Endothelial cell of umbilical vein (primary cell): ENCODE results near the gene FAM81A. TPM values are rescaled to one million over a fixed set of nuclear protein-coding genes. Genes with fewer than 3 reads are reported as not detected.

Experiments used
- BruUV-seq: library from RNA; stranded (reverse); fragments of 400-500 nt; replicated peaks from 2 replicates; lab custom pipeline; 2021; lab: Mats Ljungman, UMichigan
- CTCF ChIA-PET: fragments of 300-600, 350-600 bp; sonication (Branson Sonifier 250); formaldehyde crosslinking; loops from one replicate; lab custom pipeline; 2021; ENCODE audit warnings: antibody characterized with exemption, inconsistent platforms; lab: Charles Lee
- POLR2A ChIA-PET: fragments of 300-600, 350-600 bp; sonication (Branson Sonifier 250); formaldehyde crosslinking; loops from one replicate; lab custom pipeline; 2021; ENCODE audit warnings: antibody characterized with exemption, inconsistent platforms; lab: Charles Lee
- DNase-seq: peaks from one replicate; pipeline ENCODE4 v3.0.0-alpha.2; 2011; ENCODE audit warnings: low read depth, low spot score
- FAIRE-seq: peaks from 2 replicates; lab custom pipeline; 2011; peaks lifted over from hg19 to GRCh38; lab: Jason Lieb, UNC
- H2AFZ ChIP-seq: 2 replicates; pipeline ENCODE4 v1.6.0; 2012; ENCODE audit warnings: low read depth, low read length, control low read depth, inconsistent platforms
- H3K27ac ChIP-seq: 2 replicates; pipeline ENCODE4 v1.5.1; 2011; ENCODE audit warnings: low read depth, mild to moderate bottlenecking, control low read depth, low read length, moderate library complexity; ENCODE audit not compliant: insufficient read depth
- H3K27me3 ChIP-seq, 2 experiments: 2 replicates each; pipeline versions ENCODE4 v1.6.0 to v1.6.1; 2011; ENCODE audit warnings: low read length in 2 of 2, mixed read lengths in 1 of 2; ENCODE audit not compliant: control insufficient read depth in 2 of 2, insufficient read depth in 2 of 2
- H3K36me3 ChIP-seq, 2 experiments: 2 replicates in 1 of 2; 3 replicates in 1 of 2; pipeline ENCODE4 v1.5.1; 2011; ENCODE audit warnings: low read length in 2 of 2, mild to moderate bottlenecking in 1 of 2, moderate library complexity in 1 of 2; ENCODE audit not compliant: control insufficient read depth in 2 of 2, insufficient read depth in 2 of 2; ENCODE audit errors: extremely low read depth in 1 of 2
- H3K4me1 ChIP-seq: 3 replicates; pipeline ENCODE4 v1.5.1; 2011; ENCODE audit warnings: mild to moderate bottlenecking, low read length; ENCODE audit not compliant: control insufficient read depth, insufficient read depth; ENCODE audit errors: extremely low read depth
- H3K4me2 ChIP-seq: 2 replicates; pipeline ENCODE4 v1.6.1; 2011; ENCODE audit warnings: low read length, control low read depth, mixed read lengths; ENCODE audit not compliant: insufficient read depth
- H3K4me3 ChIP-seq, 3 experiments: fragments of 200-600 bp in 1 of 3; sonication (generic), shearing (Covaris generic) in 1 of 3; replicated peaks in 1 of 3; 2 replicates each; pipeline ENCODE4 v1.5.1; 2011 to 2016; ENCODE audit warnings: control low read depth in 3 of 3, low read length in 3 of 3, mild to moderate bottlenecking in 2 of 3, inconsistent platforms in 1 of 3, low read depth in 1 of 3, moderate library complexity in 1 of 3; ENCODE audit not compliant: insufficient read depth in 1 of 3
- H3K79me2 ChIP-seq: 2 replicates; pipeline ENCODE4 v1.6.0; 2012; ENCODE audit warnings: low read length, inconsistent platforms; ENCODE audit not compliant: control insufficient read depth, insufficient read depth
- H3K9ac ChIP-seq: replicated peaks from 2 replicates; pipeline ENCODE3; 2011; ENCODE audit warnings: low read length, control low read depth; ENCODE audit not compliant: insufficient read depth; ENCODE audit errors: extremely low read depth
- H3K9me1 ChIP-seq: replicated peaks from 3 replicates; pipeline ENCODE4 v1.6.0; 2011; ENCODE audit warnings: mild to moderate bottlenecking, low read length; ENCODE audit not compliant: control insufficient read depth, insufficient read depth; ENCODE audit errors: extremely low read depth
- H3K9me3 ChIP-seq: replicated peaks from 2 replicates; pipeline ENCODE4 v1.5.1; 2012; ENCODE audit warnings: low read length, inconsistent platforms; ENCODE audit not compliant: control insufficient read depth, insufficient read depth
- H4K20me1 ChIP-seq: replicated peaks from 2 replicates; pipeline ENCODE3; 2011; ENCODE audit warnings: mild to moderate bottlenecking, low read length; ENCODE audit not compliant: control insufficient read depth, insufficient read depth; ENCODE audit errors: extremely low read depth
- CTCF ChIP-seq, 2 donors: IDR thresholded peaks; 1 replicate in 1 of 2; 2 replicates in 1 of 2; pipeline ENCODE4 v1.5.1; 2011; ENCODE audit warnings: low read length in 2 of 2, mild to moderate bottlenecking in 2 of 2, moderate library complexity in 2 of 2, control low read depth in 1 of 2, inconsistent platforms in 1 of 2, low read depth in 1 of 2; ENCODE audit not compliant: insufficient read depth in 1 of 2; ENCODE audit errors: extremely low read depth in 1 of 2
- EZH2 ChIP-seq: IDR thresholded peaks from 2 replicates; pipeline ENCODE4 v1.6.1; 2012; ENCODE audit warnings: borderline replicate concordance, low read depth, mild to moderate bottlenecking, moderate library complexity, low read length, inconsistent platforms; ENCODE audit not compliant: severe bottlenecking
- FOS ChIP-seq: IDR thresholded peaks from 2 replicates; pipeline ENCODE4 v1.6.1; 2011; ENCODE audit warnings: mild to moderate bottlenecking, low read length, moderate library complexity, borderline replicate concordance; ENCODE audit not compliant: insufficient read depth
- GATA2 ChIP-seq: IDR thresholded peaks from 2 replicates; pipeline ENCODE4 v1.7.0; 2011; ENCODE audit warnings: low read depth, mild to moderate bottlenecking, moderate library complexity, mixed read lengths, low read length; ENCODE audit not compliant: insufficient read length, insufficient read depth
- MAX ChIP-seq: IDR thresholded peaks from 2 replicates; pipeline ENCODE4 v1.6.1; 2011; ENCODE audit not compliant: insufficient read depth, insufficient read length
- MYC ChIP-seq: IDR thresholded peaks from one replicate; pipeline ENCODE4 v1.6.1; 2011; ENCODE audit warnings: mild to moderate bottlenecking, low read depth, low read length
- POLR2A ChIP-seq: IDR thresholded peaks from 2 replicates; pipeline ENCODE4 v1.6.1; 2012; ENCODE audit warnings: low read depth, mild to moderate bottlenecking, control low read depth, low read length
- POLR2AphosphoS5 ChIP-seq: IDR thresholded peaks from 2 replicates; pipeline ENCODE4 v1.6.1; 2012; ENCODE audit warnings: low read depth, mild to moderate bottlenecking, control low read depth, low read length, moderate library complexity; ENCODE audit not compliant: insufficient read depth
- dilution Hi-C: fragments of 300-500 bp; cut with MboI; formaldehyde crosslinking; loops from one replicate; pipeline ENCODE4 v1.15.0; 2019; ENCODE audit warnings: low sequenced_read_pairs; ENCODE audit not compliant: extremely low pct_ligation_motif_present
- intact Hi-C: fragments of 100-400 bp; cut with micrococcal nuclease; formaldehyde crosslinking; loops from one replicate; pipeline ENCODE4 v1.10.0; 2022
- polyA plus RNA-seq, 4 experiments: library from polyadenylated mRNA; depleted of rRNA in 3 of 4; stranded (reverse) in 3 of 4; unstranded in 1 of 4; fragments of >200 nt; gene quantifications; 2 replicates each; pipeline versions ENCODE4 v1.2.1 to v1.2.3, GENCODE V29; 2011 to 2012; ENCODE audit warnings: missing spikeins in 1 of 4
- total RNA-seq: library from RNA; stranded (reverse); gene quantifications from 2 replicates; pipeline ENCODE4 v1.2.3, GENCODE V29; 2021

FAM81A gene
- total and polyA plus RNA-seq, 2 donors (not counting 3 experiments of a cell fraction or from before 2014, with no cell fraction given) = 0.28 to 1.2 TPM

DNA sequence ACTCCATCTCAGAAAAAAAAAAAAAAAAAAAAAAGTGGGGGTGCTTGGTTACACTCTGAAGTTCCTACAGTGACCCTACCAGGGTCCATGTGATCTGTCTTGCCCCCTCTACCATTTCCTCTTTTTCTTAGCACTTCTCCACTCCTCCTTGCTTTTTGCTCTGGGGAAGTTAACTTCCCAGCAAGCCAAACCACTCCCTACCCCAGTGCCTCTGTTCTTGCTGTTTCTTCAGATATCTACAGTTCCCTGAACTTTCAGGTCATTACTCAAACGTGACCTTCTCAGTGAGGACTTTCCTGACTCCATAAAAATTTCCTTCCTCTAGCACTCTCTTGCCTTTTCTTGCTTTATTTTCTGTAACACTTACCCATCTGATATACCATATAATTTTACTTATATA, 112.5 kb downstream of the FAM81A start:
- no peak overlapping the region for H3K4me2 ChIP-seq
- ChIA-PET POLR2A (no interaction called here), CTCF (interaction anchor here (0.7 to 2.4 kb wide), 3 partner anchors 13 to 42 kb away, joined by 3 to 11 read pairs (median 5); no protein-coding TSS in a partner anchor)
- no peaks in the 10 kb centered on the region for H3K4me1 ChIP-seq
- intact Hi-C loops (no loop called here), dilution Hi-C loops (no loop called here)
- H3K9me3 ChIP-seq = no peaks in the 10 kb centered on the region
- no peaks in the 10 kb centered on the region for H3K9me1 ChIP-seq
- no peak overlapping the region for H3K9ac ChIP-seq
- no peak for TF ChIP-seq POLR2A
- TF ChIP-seq MYC = no peak
- no peak for TF ChIP-seq MAX
- no peak for TF ChIP-seq CTCF (IDR thresholded peaks at IDR 0.05; ENCODE audit: extremely low read depth in 1 of 2, insufficient read depth in 1 of 2, low read depth in 1 of 2, low read length in 2 of 2)
- no peak for TF ChIP-seq FOS
- no peak for TF ChIP-seq EZH2
- TF ChIP-seq POLR2AphosphoS5 = no peak
- no peak for TF ChIP-seq GATA2
- no peak overlapping the region for H2AFZ ChIP-seq
- no peaks in the 10 kb centered on the region for H3K79me2 ChIP-seq
- H3K36me3 ChIP-seq = no peaks in the 10 kb centered on the region
- H3K4me3 ChIP-seq = no peak overlapping the region
- peaks cover 2 to 4% of the 10 kb centered on the region in 2 experiments for H3K27me3 ChIP-seq
- no peak overlapping the region for H3K27ac ChIP-seq
- FAIRE-seq (no peak), DNase-seq (no peak)
- H4K20me1 ChIP-seq = no peaks in the 10 kb centered on the region
- no TSS peak for BruUV-seq
